ENCODE data around the gene CMTM8. TPM values are rescaled to one million over a fixed set of nuclear protein-coding genes. Genes with fewer than 3 reads are reported as not detected.

The CMTM8 gene
- total RNA-seq, 1 experiment from 2014 or later = 28.5 TPM

DNA sequence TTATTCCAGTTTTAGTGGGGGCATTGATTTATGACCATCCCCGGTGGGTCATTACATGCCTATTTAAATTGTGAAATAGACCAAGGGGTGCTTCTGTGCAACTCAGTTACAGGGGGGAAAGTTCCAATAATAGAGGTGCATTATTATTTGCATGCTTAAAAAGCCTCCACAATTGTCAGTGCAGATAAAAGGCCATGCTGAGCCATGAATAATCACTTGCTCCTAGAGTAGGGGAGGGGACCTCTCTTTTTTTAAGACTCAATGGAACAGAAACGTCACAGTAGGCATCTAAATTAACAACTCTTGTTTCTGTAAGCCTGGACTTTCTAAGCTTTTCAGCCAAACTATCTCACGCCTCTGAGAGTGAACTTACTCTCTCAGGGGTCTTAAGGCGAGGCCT lies 86.7 kb downstream of the CMTM8 start:
- TF ChIP-seq, protein P1, sequence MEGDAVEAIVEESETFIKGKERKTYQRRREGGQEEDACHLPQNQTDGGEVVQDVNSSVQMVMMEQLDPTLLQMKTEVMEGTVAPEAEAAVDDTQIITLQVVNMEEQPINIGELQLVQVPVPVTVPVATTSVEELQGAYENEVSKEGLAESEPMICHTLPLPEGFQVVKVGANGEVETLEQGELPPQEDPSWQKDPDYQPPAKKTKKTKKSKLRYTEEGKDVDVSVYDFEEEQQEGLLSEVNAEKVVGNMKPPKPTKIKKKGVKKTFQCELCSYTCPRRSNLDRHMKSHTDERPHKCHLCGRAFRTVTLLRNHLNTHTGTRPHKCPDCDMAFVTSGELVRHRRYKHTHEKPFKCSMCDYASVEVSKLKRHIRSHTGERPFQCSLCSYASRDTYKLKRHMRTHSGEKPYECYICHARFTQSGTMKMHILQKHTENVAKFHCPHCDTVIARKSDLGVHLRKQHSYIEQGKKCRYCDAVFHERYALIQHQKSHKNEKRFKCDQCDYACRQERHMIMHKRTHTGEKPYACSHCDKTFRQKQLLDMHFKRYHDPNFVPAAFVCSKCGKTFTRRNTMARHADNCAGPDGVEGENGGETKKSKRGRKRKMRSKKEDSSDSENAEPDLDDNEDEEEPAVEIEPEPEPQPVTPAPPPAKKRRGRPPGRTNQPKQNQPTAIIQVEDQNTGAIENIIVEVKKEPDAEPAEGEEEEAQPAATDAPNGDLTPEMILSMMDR (IDR thresholded peaks at IDR 0.05; ENCODE audit: insufficient read depth in 1 of 2, low read depth in 1 of 2, low read length in 1 of 2, severe bottlenecking in 1 of 2, unreplicated experiment in 1 of 2) = no peak
- POLR2A ChIA-PET = no interaction called here
- H3K4me3 ChIP-seq (ENCODE audit: low read depth, low read length) = no peak overlapping the region
- no peak for DNase-seq
- Mint-ChIP-seq H3K27me3 (ENCODE audit: insufficient read depth, unreplicated experiment) (no peaks in the 10 kb centered on the region), H3K4me1 (ENCODE audit: low read depth, unreplicated experiment) (no peaks in the 10 kb centered on the region), H3K36me3 (ENCODE audit: insufficient read depth, unreplicated experiment) (no peaks in the 10 kb centered on the region), H3K27ac (ENCODE audit: unreplicated experiment) (no peak overlapping the region), H3K9me3 (ENCODE audit: unreplicated experiment) (no peaks in the 10 kb centered on the region), H3K4me3 (ENCODE audit: unreplicated experiment) (no peak overlapping the region)
- CTCF ChIA-PET = no interaction called here
- H3K27me3 ChIP-seq (replicated peaks; ENCODE audit: control insufficient read depth, insufficient read depth, low read length) = no peaks in the 10 kb centered on the region
- no peaks in the 10 kb centered on the region for H3K4me1 ChIP-seq
- BruUV-seq (replicated peaks) = no TSS peak
- no peaks in the 10 kb centered on the region for H3K9me3 ChIP-seq
- intact Hi-C loops (cut with micrococcal nuclease; ENCODE audit: unreplicated experiment) = no loop called here
- no peaks in the 10 kb centered on the region; the same call in 1 of the 2 replicates for H3K36me3 ChIP-seq (ENCODE audit: control insufficient read depth, insufficient read depth, low read length)

DNA sequence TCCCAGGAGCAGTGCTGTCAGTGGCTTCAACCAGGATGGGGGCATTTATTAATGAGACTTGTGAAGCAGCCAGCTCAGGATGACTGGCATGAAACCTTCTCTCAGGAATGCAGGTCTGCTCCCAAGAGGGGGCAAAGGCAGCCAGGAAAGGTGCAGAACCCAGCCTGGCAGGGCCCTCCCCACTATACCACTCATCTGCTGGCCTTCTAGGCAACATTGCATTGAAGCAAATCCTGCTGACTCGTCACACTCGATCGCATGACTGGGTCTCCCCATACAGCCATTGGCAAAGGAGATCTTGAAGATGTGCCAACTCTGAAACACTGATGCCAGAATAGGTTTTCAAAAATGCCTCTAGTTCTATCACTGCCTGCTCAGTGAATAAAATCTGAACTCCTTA lies 87.4 kb downstream of the CMTM8 start:
- CTCF ChIA-PET = no interaction called here
- TF ChIP-seq, protein P1 (IDR thresholded peaks at IDR 0.05; ENCODE audit: insufficient read depth in 1 of 2, low read depth in 1 of 2, low read length in 1 of 2, severe bottlenecking in 1 of 2, unreplicated experiment in 1 of 2) = no peak
- Histone ChIP-seq H3K36me3 (ENCODE audit: control insufficient read depth, insufficient read depth, low read length) (no peaks in the 10 kb centered on the region; the same call in 1 of the 2 replicates), H3K4me3 (ENCODE audit: low read depth, low read length) (no peak overlapping the region), H3K9me3 (no peaks in the 10 kb centered on the region), H3K4me1 (no peaks in the 10 kb centered on the region), H3K27me3 (replicated peaks; ENCODE audit: control insufficient read depth, insufficient read depth, low read length) (no peaks in the 10 kb centered on the region)
- Mint-ChIP-seq H3K9me3 (ENCODE audit: unreplicated experiment) (no peaks in the 10 kb centered on the region), H3K4me3 (ENCODE audit: unreplicated experiment) (no peak overlapping the region), H3K4me1 (ENCODE audit: low read depth, unreplicated experiment) (no peaks in the 10 kb centered on the region), H3K27me3 (ENCODE audit: insufficient read depth, unreplicated experiment) (no peaks in the 10 kb centered on the region), H3K36me3 (ENCODE audit: insufficient read depth, unreplicated experiment) (no peaks in the 10 kb centered on the region), H3K27ac (ENCODE audit: unreplicated experiment) (no peak overlapping the region)
- no peak for DNase-seq
- intact Hi-C loops (cut with micrococcal nuclease; ENCODE audit: unreplicated experiment) = no loop called here
- no TSS peak for BruUV-seq (replicated peaks)
- POLR2A ChIA-PET = no interaction called here

DNA sequence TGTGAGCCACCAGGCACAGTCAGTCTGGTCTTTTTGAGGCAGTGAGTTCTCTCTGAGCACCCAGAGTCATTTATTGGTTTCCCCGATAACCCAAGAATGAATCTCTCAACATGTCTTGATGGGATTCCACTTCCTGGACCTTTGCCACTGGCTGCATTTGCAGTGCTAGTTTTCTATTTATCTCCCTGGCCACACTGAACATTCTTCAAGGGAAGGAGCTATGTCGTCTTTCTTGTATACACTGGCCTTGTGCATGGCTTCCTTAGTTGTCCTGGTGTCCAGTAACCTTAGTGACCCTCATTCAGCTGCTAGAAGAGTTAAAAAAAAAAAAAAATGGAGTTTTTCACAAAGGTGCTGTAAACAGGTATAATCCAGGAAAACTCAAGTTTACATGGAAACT lies 88.3 kb downstream of the CMTM8 start:
- ChIA-PET CTCF (no interaction called here), POLR2A (no interaction called here)
- Mint-ChIP-seq H3K27me3 (ENCODE audit: insufficient read depth, unreplicated experiment) (no peaks in the 10 kb centered on the region), H3K9me3 (ENCODE audit: unreplicated experiment) (no peaks in the 10 kb centered on the region), H3K27ac (ENCODE audit: unreplicated experiment) (no peak overlapping the region), H3K4me1 (ENCODE audit: low read depth, unreplicated experiment) (no peaks in the 10 kb centered on the region), H3K4me3 (ENCODE audit: unreplicated experiment) (no peak overlapping the region), H3K36me3 (ENCODE audit: insufficient read depth, unreplicated experiment) (no peaks in the 10 kb centered on the region)
- no peaks in the 10 kb centered on the region for H3K9me3 ChIP-seq
- TF ChIP-seq, protein P1 (IDR thresholded peaks at IDR 0.05; ENCODE audit: insufficient read depth in 1 of 2, low read depth in 1 of 2, low read length in 1 of 2, severe bottlenecking in 1 of 2, unreplicated experiment in 1 of 2) = no peak
- H3K4me3 ChIP-seq (ENCODE audit: low read depth, low read length) = no peak overlapping the region
- intact Hi-C loops (cut with micrococcal nuclease; ENCODE audit: unreplicated experiment) = no loop called here
- H3K4me1 ChIP-seq = no peaks in the 10 kb centered on the region
- no TSS peak for BruUV-seq (replicated peaks)
- no peak for DNase-seq
- no peaks in the 10 kb centered on the region; the same call in 1 of the 2 replicates for H3K36me3 ChIP-seq (ENCODE audit: control insufficient read depth, insufficient read depth, low read length)
- no peaks in the 10 kb centered on the region for H3K27me3 ChIP-seq (replicated peaks; ENCODE audit: control insufficient read depth, insufficient read depth, low read length)
